ENCODE data around the gene GLI3.

The GLI3 gene

DNA sequence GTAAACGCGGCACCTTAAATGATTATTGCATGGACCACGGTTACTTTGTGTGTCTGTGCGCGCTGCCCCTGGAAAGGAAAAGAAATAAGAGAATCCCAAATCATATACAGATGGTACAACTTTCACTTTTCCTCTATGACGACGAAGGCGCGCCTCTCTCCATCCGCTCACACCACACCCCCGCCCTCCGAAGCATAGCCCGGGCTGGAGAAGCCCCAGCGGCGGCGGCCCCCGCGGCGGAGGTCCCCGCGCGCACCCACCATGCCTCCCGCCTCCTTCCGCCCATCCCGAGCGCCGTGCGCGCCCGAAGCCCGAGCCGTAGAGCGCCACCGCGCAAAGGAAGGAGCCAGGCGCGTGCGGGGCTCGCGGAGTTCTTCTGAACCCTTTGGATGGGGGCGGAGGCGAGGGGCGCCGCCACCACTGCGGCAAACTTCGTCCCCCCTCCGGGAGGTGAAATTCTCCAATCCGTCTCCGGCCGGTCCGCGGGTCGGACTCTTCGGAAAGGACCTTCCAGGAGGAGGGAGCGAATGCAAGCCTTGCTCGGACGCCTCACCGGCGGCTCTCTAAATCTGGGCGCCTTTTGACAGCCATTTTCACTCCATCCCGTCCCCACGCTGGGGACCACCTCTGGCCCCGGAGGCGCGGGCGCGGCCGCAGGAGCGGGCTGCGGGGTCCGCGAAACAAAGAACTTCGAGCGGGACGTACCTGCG, 588 bp downstream of the GLI3 start:
- DNase-seq (ENCODE audit: extremely low read depth in 1 of 2, low read depth in 1 of 2) = no peak

DNA sequence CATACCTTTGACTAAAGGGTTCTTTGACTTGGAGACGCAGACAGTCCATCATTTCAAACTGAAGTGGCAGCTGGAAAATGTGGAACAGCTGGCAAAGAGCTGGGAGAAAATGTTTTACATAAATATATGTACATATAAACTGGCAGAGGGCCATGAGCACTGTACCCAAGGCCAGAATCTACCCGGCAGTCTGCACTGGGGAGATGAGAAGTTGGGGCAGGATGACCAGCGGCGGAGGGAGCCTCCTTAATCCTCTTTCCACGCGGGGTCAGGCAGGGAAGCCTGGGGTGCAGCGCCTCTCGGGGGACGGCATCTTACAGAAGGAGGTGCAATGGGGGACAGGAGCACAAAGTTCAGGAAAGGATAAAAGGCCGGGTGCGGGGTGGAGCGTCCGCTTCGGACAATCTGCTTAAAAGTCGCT, 1.3 kb downstream of the GLI3 start:
- no peak for DNase-seq (ENCODE audit: extremely low read depth in 1 of 2, low read depth in 1 of 2)

DNA sequence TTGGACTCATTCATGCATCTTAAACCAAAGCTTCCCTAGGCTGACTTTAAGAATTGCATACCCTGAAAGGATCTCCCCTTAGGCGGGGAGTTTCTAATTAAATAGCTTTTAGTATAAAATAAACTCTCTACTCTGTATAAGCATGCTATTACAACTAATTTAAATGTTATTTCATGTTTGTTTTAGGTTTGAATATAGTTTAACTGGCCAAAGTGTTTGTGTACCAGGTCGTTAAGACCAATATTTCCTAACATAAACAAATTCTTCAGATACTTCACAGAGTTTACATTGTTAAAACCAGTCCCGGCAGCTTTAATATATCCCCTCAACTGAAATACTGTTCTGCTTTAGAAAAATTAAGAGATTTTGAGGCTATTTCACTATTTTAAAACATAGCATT, 2.3 kb downstream of the GLI3 start:
- DNase-seq (ENCODE audit: extremely low read depth in 1 of 2, low read depth in 1 of 2) = no peak

DNA sequence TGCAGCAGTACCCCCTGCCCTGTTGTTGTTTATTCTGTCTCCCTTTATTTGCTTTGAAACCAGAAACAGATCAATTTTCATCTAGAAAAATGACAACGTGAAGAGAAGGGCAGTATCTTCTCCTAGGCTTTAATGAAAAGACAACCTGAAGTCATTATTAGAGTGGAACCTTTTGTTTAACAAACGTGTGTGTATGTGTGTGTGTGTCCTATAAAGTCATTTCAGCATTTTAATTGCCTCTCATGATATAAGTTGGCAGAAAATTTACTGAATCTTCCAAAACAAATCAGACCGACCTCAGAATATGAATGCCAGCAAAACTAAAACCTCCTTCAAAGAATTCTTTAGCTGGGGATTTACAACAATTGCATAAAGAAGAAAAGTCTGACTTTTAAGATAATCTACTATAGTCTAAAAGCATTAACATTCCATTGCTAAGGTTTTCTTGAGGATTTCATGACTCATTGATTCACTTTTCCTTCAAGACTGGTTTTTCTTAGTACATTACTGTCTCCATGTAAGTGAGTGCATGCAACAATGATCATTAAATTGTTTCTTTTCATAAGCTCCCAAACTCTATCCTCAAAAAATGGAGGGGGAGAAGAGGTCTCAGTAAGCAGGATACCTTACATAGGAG, 3.2 kb downstream of the GLI3 start:
- no peak for DNase-seq (ENCODE audit: extremely low read depth in 1 of 2, low read depth in 1 of 2)

DNA sequence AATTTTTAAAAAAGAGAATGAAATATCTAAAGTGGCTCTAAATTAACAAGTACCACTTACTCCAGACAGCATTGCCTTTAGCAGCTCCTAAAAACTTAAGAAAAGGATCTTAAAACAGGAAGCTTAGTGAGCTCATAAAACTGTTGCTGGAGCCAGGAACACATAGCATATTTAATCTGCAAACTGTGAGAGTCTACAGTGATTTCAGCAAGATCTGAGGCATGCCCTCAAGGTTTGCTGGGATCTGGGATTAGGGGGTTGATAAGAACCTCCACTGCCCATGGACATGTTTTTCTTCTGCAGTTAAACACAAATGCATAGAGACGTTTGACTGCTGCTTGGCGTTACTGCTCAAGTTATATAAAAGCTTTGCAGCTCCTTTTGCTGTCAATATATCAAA, 3.8 kb downstream of the GLI3 start:
- DNase-seq (ENCODE audit: extremely low read depth in 1 of 2, low read depth in 1 of 2) = no peak

DNA sequence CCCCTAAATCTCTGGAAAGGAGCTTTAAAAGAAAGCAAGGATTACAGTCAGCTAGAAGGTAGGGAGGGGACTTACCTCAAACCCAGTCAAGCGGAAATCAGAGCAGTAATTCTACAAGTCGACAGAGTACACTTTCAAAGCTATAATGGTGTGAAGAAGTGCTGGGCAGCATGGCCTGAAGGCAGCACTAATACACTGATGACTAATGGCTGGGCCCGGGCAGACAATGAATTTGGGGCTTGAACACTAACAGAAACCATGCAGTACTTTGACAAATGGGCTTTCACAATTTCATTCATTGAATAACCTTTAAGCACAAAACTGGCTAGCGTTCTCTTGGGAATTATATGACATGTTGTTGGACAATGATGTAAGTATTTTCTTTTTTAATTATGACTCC, 4.7 kb downstream of the GLI3 start:
- no peak for DNase-seq (ENCODE audit: extremely low read depth in 1 of 2, low read depth in 1 of 2)

DNA sequence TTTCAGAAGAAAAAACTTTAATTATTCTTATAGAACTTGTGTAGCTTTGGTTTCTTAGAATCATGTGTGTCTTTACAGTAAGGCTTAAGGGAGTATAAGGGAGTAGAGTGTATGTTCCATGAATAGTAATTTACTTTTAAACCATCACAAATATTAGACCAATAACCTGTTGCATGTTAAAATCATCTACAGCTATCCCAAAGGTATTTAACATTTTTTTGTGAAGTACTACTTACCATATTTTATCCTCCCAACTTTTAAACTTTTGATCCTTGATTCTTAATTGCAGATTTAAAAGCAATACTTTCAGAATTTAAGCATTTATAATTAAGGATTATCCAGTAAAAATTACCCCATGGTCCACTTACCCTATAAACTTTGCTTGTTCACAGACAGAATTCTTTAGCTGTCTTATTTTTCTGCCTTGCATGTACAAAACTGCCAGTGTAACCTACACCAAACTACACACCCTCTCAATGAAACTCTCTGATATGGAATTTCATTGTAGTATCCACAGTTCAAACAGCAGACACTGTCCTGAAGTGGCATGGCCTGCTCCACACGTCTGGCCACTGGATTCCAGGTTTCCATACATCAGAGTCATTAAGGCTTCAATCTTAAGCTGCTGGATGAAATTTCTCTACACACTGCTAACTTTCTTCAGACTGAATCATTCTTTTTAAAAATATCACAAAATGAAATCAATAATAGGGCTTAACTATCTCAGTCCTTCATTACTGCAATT, 5.8 kb downstream of the GLI3 start:
- no peak for DNase-seq (ENCODE audit: extremely low read depth in 1 of 2, low read depth in 1 of 2)

DNA sequence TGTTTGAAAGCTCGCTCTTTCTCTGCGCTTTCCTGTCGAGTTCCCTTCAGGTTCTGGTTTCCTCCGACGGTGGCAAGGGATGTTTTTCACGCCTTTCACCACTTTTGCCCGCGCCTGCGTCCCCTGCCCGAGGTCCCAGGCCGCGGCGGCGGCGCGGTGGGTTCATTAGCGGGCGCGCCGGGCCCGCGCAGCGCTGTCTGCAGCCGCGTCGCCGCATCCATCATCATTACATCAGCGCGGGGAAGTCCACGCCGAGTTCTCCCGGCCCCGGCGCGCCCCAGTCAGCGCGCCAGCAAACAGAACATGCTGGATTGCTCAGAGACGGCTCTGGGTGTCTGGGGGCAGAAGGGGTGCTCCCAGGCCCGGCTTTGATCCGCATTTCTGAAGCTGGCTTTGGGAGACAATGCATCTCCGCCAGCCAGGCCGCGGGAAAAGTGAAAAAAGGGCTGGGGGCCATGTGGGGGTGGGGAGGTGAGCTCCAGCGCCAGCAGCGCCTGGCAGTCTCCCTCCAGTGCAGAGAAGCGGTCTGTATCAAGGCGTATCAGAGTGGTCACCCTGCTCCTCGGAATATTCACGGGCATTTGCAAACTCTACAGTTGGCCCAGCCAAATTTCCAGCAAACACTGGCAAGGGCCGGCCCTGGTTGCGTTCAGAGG, 8.9 kb downstream of the GLI3 start:
- no peak for DNase-seq (ENCODE audit: extremely low read depth in 1 of 2, low read depth in 1 of 2)

DNA sequence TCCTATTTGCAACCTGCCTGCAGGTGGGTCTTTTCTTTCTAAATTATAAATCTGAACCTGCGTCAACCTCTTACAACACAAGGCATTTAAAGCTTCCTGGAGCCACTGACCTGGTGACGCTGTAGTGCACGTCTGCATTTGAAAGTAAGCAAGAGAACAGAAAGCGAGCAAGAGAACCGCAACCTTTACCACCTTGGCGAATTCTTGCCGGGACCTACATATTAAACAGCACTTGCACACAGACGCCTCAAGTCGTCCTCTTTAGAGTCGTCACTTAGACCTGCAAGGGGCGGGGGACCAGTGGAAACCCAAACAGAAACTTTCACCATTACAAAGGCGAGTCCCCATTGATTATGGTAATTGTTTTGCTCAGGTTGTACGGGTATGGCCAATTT, 9.5 kb downstream of the GLI3 start:
- no peak for DNase-seq (ENCODE audit: extremely low read depth in 1 of 2, low read depth in 1 of 2)

DNA sequence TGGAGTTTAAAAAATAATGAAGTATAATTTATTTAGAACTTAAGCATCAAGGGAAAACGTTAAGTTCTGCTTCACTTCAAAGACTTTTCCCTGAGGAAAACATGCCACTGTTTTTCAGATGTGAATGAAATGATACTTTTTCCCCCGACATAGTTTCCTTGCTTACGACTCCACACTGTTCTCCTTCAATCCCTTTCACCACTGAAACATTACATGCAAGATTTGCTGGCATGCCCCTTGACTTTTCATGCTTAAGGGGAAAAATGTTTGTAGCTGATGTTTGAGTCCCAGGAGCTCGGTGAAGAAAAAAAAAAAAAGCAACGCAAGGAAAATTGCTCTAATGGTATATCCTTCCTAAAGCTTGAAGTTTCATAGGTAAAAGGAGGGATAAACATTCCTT, 10.0 kb downstream of the GLI3 start:
- DNase-seq (ENCODE audit: extremely low read depth in 1 of 2, low read depth in 1 of 2) = no peak

DNA sequence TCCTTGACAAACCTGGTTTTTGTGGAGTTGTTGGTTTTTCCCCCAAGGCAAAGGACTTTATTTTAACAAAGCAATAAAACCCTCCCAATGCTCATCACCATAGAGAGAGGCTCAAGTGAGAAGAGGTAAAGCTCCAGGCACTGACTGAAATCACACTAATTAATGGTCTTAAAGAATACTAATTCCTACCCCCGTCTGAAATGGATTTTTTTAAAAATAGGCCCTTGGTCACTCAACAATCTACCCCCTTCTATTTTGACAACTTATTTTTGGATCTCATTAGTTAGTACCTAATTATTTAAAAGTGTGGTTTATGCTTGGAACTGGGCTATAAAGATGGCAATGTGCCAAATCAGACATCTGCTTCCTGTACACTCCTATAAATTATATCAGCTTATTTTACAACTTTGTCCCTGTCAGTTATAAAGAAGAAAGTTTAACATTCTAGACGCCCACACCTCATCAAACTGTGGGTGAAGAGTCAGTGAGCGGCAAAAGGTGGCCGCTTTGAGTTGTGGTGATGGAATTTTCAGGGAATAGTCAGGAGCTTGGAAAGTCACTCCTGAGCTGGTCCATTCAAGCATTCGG, 10.6 kb downstream of the GLI3 start:
- DNase-seq (ENCODE audit: extremely low read depth in 1 of 2, low read depth in 1 of 2) = no peak

DNA sequence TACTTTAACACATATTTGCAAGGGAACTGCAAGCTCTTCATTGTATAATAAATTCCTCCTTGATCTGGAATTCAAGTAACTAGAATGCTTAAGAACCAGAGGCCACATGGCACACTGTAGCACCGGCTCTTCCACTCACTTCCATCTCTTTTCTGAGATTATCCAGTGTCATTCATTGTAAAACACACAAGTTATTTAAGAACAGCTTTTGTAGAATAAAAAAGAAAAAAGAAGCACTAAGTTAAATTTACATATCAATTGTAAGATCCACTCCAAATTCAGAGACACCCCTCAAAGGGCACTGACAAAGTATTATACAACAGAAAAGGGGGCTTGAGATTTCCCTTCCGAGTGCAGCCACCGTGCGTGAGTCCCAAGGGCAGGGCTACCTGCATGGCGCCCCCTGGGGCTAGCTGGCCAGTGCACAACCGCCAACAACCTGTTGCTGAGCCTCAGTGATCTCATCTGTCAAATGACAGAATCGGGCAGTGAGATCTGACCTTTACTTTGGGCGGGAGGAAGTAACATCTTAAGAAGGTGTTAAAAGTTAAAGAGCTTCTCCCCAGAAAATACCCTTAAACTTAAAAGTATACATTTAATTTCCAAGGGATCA, 12.5 kb downstream of the GLI3 start:
- DNase-seq (ENCODE audit: extremely low read depth in 1 of 2, low read depth in 1 of 2) = no peak

DNA sequence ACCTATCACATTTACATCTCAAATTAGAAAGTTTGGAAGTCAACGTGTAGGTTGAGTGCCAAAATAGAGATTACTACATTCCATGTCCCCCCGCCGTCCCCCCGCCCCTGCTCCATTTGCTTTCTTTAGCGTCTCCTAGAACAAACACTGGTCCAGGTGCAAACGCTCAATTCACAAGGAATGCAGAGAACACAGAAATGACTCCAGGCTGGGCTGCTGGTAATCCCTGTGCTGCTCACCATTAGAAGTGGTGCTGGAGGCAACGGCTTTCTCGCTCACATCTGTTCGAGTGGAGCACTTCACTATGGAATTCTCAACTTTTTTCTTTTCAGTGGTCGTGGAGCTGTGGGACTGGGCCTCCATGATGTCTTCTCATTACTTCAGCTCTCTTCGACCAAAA, 14.1 kb downstream of the GLI3 start:
- DNase-seq (ENCODE audit: extremely low read depth in 1 of 2, low read depth in 1 of 2) = no peak

DNA sequence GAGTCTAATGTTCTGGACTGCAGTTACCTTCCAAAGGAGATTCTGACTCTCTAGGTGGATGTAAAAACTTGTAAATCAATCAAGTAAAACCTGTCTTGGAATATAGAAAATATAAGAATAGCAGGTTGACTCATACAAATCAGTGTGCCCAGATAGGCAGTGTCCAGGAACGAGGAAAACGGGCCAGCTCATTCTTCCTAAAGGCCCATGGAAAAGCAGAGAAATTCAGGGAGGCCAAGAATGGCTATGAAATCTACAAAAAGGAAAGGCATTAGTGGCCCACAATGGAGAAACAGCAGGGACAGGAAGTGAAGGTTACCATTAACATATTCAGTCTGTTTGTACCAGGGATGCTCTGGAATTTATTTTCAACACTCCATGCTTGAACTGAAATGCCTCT, 14.9 kb downstream of the GLI3 start:
- DNase-seq (ENCODE audit: extremely low read depth in 1 of 2, low read depth in 1 of 2) = no peak

DNA sequence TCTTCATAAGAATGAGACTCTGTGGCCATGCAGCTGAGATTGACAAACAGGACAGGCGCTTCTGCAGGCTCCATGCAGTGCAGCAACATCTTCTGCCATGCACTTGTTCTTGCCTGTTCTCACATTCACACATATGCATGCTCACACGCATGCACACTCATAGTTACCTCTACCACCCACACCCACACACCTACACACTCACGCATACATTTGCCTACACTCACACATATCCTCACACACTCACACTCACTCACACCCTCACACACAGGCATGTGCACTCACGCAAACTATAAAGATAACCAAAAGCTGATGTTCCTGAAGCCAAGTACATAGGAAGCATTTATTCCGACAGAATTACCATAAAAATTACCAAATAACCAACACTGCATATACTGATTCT, 15.7 kb downstream of the GLI3 start:
- DNase-seq (ENCODE audit: extremely low read depth in 1 of 2, low read depth in 1 of 2) = no peak

DNA sequence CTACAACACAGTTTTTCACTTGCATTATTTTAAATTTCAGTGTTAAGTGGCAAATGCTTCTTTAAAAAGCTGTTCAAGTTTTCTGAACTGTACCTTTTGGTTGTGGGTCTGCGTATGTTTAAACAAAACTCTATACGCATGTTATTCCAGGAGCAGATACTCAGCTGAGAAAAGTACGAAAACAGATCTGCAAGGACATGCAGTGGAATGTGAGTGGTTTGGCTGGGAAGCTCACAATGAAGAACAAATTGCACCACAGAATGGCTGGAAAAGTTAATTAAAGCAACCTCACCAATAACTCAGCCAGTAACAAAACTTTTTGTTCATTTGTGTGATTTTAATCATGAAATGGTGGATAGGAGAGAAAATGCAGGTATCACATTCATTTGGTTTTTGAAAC, 17.6 kb downstream of the GLI3 start:
- no peak for DNase-seq (ENCODE audit: extremely low read depth in 1 of 2, low read depth in 1 of 2)

DNA sequence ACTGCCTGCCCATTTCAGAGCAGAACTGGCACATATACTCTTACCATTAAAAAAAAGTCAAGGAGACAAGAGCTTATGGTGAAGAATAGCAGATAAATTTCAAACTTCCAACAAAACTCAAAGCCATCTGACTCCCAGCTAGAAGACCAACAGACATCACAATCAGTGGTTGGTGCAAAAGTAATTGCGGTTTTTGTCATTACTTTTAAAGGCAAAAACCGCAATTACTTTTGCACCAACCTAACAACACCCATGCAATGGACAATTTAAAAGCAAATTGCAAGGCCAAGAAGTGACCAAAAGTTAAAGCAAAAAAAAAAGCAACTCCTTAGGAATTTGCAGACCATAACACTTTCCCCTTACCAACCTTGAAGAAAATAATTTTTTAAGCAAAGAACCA, 18.8 kb downstream of the GLI3 start:
- no peak for DNase-seq (ENCODE audit: extremely low read depth in 1 of 2, low read depth in 1 of 2)

DNA sequence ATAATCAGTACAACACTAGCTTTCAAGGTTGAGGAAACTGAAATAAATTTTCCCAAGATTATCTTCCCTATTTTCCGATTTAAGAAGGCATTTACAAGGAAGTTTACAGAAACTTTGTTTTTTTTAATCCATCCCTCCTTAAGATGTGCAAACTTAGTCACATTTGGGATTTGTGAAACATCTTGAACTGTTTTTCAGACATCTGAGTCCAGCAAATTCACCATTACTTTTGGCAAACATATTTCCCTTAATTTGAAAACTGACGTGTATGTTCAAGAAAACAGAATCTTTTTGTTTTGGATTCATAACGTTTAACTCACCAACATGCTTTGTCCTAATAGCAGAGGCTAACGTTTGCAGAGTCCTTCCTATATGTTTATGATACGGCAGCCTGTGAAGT, 19.5 kb downstream of the GLI3 start:
- no peak for DNase-seq (ENCODE audit: extremely low read depth in 1 of 2, low read depth in 1 of 2)

DNA sequence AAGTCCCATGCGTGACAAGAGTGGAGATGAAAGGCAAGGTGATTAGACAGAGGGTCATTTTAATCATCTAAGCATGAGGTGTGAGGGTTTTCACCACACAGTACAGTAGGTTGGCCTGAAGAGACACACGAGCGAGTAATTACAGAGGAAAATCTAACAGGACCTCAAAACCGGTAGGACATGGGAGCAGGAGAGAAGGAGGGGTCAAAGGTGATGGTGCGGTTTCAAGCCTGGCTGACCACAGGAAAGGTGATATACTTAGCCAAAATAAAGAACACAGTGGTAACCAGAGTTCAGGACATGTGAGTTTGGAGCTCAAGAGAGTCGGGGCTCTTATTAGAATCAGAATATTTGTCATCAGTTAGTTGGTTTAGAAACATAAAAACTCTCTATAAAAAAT, 20.0 kb downstream of the GLI3 start:
- DNase-seq (ENCODE audit: extremely low read depth in 1 of 2, low read depth in 1 of 2) = no peak

DNA sequence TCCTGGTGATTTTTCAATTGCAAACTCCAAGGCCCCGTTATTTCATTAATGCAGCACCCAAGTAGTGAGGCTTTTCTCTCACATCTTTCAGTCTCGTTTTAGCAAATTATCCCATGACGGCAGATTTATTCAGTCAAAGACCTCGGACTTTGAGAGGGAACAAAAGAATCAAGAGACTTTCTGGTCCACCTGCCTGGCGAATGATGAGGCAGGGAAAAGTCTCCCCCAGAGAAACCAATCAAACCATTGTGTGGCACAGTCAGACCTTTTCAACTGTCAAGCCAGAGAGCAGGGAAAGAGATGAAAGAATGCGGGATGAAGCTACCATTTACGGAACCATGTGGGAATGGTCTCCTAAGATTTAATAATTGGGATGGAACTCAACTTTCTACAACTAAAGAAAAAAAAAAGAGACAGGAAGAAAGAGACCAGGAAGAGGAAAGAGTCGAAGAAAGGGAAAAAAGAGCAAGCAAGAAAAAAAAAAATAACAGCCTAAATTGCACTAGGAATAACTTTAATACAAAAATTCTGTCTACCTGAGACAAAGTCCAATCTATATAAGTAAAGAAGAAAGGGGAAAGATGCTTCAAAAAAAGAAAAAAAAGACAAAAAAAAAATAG, 22.8 kb downstream of the GLI3 start:
- no peak for DNase-seq (ENCODE audit: extremely low read depth in 1 of 2, low read depth in 1 of 2)

DNA sequence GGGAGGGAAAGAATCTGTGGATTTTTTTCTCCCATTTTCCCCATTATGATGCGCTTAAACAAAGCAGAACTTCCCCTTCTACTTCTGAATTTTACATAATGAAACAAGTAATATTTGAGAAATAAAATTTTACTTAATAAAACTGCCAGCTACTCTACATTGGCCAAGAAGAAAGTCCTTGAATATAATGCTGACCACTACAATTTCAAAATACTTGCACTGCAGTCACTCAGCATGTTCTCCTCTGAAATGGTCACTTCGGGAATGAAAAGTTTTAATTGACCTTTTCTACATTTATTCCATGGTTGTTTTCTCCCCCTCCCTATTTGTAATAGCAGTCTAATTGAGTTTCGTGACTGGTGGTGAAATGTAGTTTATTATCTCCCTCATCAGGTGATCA, 23.9 kb downstream of the GLI3 start:
- no peak for DNase-seq (ENCODE audit: extremely low read depth in 1 of 2, low read depth in 1 of 2)

All from activated CD8-positive, alpha-beta memory T cell treated with anti-CD3 and anti-CD28 coated beads for 1 hour (primary cell).